ENCODE data around the gene GZMM. TPM values are rescaled to one million over a fixed set of nuclear protein-coding genes. Genes with fewer than 3 reads are reported as not detected.

Gene GZMM
- total and polyA plus RNA-seq, 2 of the 13 experiments (the other 11 are each of a cell fraction or from before 2014, with no cell fraction given): 0.07 TPM; not detected in 1

DNA sequence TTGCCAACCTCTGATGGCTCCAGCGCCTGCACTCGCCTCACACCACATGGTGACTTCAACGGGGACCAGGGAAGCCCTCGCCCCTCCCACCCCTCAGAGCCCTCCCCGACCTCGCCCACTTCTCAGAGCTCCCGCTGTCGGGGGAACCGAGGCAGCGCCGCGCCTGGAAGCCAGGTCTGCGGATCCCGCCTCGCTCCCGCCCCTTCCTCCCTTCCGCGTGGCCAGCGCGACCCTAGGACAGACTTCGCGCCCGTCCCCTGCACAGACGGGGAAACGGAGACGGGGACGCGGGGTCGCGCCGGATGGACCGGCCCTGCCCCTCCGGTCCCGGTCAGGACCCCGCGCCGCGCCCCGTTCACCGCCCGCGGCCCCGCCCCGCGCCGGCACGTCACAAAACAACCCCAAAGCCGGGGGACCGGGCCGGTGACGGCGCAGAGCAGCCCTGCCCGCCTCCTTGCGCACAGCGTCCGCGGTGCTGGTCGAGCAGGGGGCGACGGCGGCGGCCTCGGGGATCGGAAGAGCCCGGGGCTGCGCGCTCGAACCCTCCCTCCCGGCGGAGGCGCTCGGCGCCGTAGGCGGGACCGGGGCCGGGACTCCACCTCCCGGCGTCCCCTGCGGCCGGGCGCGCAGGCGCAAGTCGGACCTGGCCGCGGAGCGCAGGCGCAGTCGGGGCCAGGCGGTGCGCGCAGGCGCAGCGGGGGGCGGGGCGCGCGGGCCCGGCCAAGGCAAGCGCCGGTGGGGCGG, 12.7 kb upstream of the GZMM start (continued):
- TF ChIP-seq TCF12 (IDR thresholded peaks at IDR 0.05) (no peak), TCF12 (CRISPR knock-in tag; IDR thresholded peaks at IDR 0.05) (0 out of 2 replicates have a peak, but pooled peaks have one; percentile 34), ZNF530 (CRISPR knock-in tag; IDR thresholded peaks at IDR 0.05; ENCODE audit: low read depth) (no peak), SETDB1 (CRISPR knock-in tag; IDR thresholded peaks at IDR 0.05; ENCODE audit: borderline replicate concordance) (no peak), MAFG (CRISPR knock-in tag; IDR thresholded peaks at IDR 0.05) (no peak), NFYC (CRISPR knock-in tag; IDR thresholded peaks at IDR 0.05) (no peak), HOXA3 (CRISPR knock-in tag; IDR thresholded peaks at IDR 0.05) (peak; percentile 37; the same call in 1 of the 2 replicates), KMT2A (CRISPR knock-in tag; IDR thresholded peaks at IDR 0.05) (no peak)
- TF ChIP-seq, protein P1, sequence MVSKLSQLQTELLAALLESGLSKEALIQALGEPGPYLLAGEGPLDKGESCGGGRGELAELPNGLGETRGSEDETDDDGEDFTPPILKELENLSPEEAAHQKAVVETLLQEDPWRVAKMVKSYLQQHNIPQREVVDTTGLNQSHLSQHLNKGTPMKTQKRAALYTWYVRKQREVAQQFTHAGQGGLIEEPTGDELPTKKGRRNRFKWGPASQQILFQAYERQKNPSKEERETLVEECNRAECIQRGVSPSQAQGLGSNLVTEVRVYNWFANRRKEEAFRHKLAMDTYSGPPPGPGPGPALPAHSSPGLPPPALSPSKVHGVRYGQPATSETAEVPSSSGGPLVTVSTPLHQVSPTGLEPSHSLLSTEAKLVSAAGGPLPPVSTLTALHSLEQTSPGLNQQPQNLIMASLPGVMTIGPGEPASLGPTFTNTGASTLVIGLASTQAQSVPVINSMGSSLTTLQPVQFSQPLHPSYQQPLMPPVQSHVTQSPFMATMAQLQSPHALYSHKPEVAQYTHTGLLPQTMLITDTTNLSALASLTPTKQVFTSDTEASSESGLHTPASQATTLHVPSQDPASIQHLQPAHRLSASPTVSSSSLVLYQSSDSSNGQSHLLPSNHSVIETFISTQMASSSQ (IDR thresholded peaks at IDR 0.05; ENCODE audit: low read depth): no peak
- TF ChIP-seq, protein P1 (CRISPR knock-in tag; IDR thresholded peaks at IDR 0.05; ENCODE audit: borderline replicate concordance): peak; percentile 15; the same call in 1 of the 2 replicates
- TF ChIP-seq, protein P2, sequence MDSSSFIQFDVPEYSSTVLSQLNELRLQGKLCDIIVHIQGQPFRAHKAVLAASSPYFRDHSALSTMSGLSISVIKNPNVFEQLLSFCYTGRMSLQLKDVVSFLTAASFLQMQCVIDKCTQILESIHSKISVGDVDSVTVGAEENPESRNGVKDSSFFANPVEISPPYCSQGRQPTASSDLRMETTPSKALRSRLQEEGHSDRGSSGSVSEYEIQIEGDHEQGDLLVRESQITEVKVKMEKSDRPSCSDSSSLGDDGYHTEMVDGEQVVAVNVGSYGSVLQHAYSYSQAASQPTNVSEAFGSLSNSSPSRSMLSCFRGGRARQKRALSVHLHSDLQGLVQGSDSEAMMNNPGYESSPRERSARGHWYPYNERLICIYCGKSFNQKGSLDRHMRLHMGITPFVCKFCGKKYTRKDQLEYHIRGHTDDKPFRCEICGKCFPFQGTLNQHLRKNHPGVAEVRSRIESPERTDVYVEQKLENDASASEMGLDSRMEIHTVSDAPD (CRISPR knock-in tag; IDR thresholded peaks at IDR 0.05): 0 out of 2 replicates have a peak, but pooled peaks have one; percentile 24
- TF ChIP-seq, protein P3, sequence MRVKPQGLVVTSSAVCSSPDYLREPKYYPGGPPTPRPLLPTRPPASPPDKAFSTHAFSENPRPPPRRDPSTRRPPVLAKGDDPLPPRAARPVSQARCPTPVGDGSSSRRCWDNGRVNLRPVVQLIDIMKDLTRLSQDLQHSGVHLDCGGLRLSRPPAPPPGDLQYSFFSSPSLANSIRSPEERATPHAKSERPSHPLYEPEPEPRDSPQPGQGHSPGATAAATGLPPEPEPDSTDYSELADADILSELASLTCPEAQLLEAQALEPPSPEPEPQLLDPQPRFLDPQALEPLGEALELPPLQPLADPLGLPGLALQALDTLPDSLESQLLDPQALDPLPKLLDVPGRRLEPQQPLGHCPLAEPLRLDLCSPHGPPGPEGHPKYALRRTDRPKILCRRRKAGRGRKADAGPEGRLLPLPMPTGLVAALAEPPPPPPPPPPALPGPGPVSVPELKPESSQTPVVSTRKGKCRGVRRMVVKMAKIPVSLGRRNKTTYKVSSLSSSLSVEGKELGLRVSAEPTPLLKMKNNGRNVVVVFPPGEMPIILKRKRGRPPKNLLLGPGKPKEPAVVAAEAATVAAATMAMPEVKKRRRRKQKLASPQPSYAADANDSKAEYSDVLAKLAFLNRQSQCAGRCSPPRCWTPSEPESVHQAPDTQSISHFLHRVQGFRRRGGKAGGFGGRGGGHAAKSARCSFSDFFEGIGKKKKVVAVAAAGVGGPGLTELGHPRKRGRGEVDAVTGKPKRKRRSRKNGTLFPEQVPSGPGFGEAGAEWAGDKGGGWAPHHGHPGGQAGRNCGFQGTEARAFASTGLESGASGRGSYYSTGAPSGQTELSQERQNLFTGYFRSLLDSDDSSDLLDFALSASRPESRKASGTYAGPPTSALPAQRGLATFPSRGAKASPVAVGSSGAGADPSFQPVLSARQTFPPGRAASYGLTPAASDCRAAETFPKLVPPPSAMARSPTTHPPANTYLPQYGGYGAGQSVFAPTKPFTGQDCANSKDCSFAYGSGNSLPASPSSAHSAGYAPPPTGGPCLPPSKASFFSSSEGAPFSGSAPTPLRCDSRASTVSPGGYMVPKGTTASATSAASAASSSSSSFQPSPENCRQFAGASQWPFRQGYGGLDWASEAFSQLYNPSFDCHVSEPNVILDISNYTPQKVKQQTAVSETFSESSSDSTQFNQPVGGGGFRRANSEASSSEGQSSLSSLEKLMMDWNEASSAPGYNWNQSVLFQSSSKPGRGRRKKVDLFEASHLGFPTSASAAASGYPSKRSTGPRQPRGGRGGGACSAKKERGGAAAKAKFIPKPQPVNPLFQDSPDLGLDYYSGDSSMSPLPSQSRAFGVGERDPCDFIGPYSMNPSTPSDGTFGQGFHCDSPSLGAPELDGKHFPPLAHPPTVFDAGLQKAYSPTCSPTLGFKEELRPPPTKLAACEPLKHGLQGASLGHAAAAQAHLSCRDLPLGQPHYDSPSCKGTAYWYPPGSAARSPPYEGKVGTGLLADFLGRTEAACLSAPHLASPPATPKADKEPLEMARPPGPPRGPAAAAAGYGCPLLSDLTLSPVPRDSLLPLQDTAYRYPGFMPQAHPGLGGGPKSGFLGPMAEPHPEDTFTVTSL (CRISPR knock-in tag; IDR thresholded peaks at IDR 0.05; ENCODE audit: borderline replicate concordance): no peak
- TF ChIP-seq, protein P4, sequence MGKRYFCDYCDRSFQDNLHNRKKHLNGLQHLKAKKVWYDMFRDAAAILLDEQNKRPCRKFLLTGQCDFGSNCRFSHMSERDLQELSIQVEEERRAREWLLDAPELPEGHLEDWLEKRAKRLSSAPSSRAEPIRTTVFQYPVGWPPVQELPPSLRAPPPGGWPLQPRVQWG (CRISPR knock-in tag; IDR thresholded peaks at IDR 0.05; ENCODE audit: borderline replicate concordance, low read depth): no peak
- TF ChIP-seq, protein P5, sequence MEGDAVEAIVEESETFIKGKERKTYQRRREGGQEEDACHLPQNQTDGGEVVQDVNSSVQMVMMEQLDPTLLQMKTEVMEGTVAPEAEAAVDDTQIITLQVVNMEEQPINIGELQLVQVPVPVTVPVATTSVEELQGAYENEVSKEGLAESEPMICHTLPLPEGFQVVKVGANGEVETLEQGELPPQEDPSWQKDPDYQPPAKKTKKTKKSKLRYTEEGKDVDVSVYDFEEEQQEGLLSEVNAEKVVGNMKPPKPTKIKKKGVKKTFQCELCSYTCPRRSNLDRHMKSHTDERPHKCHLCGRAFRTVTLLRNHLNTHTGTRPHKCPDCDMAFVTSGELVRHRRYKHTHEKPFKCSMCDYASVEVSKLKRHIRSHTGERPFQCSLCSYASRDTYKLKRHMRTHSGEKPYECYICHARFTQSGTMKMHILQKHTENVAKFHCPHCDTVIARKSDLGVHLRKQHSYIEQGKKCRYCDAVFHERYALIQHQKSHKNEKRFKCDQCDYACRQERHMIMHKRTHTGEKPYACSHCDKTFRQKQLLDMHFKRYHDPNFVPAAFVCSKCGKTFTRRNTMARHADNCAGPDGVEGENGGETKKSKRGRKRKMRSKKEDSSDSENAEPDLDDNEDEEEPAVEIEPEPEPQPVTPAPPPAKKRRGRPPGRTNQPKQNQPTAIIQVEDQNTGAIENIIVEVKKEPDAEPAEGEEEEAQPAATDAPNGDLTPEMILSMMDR (CRISPR knock-in tag; IDR thresholded peaks at IDR 0.05): peak; percentile 34

Measured in HepG2 (cell line).